ENCODE results near the gene PDLIM3. TPM values are rescaled to one million over a fixed set of nuclear protein-coding genes. Genes with fewer than 3 reads are reported as not detected.
"Not testable (repeated sequence)": the region's sequence is repeated elsewhere in the genome, so short reads cannot be mapped to it uniquely, and the experiment has no call there.

The PDLIM3 gene
- total RNA-seq, 1 experiment from 2014 or later = 0.47 TPM

DNA sequence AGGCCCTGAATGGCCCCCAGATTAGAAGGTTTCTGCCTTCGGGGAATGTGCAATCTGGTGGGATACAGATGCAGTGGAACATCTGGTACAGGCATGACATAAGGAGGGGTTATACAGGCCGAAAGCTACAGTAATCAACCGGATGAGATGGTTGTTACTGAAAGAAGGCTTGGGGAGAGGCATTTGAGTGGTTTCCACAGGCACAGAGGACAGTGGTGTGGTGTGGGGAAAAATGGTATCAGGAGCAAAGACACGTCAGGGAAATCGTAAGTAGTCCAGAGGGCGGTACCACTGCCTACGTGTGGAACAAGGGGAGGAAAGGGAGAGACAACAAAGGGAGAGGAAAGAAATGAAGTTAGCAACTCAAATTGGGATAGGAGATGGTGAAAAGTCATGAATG is 3.0 kb downstream of the PDLIM3 start:
- DNase-seq = no peak
- H4K20me1 ChIP-seq (ENCODE audit: low read length) = no peaks in the 10 kb centered on the region
- peaks cover 68% of the 10 kb centered on the region for H3K27me3 ChIP-seq (ENCODE audit: low read length)
- no peaks in the 10 kb centered on the region for H3K79me2 ChIP-seq (ENCODE audit: low read length)
- H3K9ac ChIP-seq (ENCODE audit: low read length) = no peak overlapping the region
- H3K27ac ChIP-seq (ENCODE audit: low read length) = no peak overlapping the region
- no peak overlapping the region for H3K4me3 ChIP-seq (ENCODE audit: low read length)
- H3K4me1 ChIP-seq (ENCODE audit: insufficient read depth, low read length) = no peaks in the 10 kb centered on the region
- no peak for TF ChIP-seq EZH2 (IDR thresholded peaks at IDR 0.05; ENCODE audit: low read length, unreplicated experiment)
- H3F3A ChIP-seq (ENCODE audit: low read length, unreplicated experiment) = no peaks in the 10 kb centered on the region
- no TSS peak for BruUV-seq (replicated peaks)
- H3K9me2 ChIP-seq (replicated peaks; ENCODE audit: low read length) = no peaks in the 10 kb centered on the region
- H3K4me2 ChIP-seq (ENCODE audit: low read length) = no peak overlapping the region
- intact Hi-C loops (cut with micrococcal nuclease) = no loop called here
- no peak overlapping the region for H2AFZ ChIP-seq (ENCODE audit: low read length)
- ChIA-PET CTCF (no interaction called here), POLR2A (ENCODE audit: unreplicated experiment) (no interaction called here)
- ATAC-seq = no peak
- no peaks in the 10 kb centered on the region for H3K36me3 ChIP-seq (ENCODE audit: low read depth, low read length)
- H3K9me3 ChIP-seq (ENCODE audit: low read length) = no peaks in the 10 kb centered on the region

DNA sequence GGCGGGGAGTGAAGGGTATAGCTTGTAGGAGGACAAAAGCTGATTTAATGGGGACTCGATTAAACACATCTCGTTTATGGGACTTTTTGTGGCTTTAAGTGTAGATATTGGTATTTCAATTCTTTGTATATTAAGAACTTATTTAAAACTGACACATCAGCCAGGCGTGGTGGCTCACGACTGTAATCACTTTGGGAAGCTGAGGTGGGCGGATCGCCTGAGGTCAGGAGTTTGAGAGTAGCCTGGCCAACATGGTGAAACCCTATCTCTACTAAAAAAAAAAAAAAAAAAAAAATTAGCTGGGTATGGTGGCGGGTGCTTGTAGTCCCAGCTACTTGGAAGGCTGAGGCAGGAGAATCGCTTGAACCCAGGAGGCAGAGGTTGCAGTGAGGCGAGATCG is 3.7 kb downstream of the PDLIM3 start:
- BruUV-seq (replicated peaks); H3K9ac ChIP-seq (ENCODE audit: low read length); H3K79me2 ChIP-seq (ENCODE audit: low read length); DNase-seq; H3K9me3 ChIP-seq (ENCODE audit: low read length); H4K20me1 ChIP-seq (ENCODE audit: low read length); H3K27ac ChIP-seq (ENCODE audit: low read length); H2AFZ ChIP-seq (ENCODE audit: low read length); H3K4me2 ChIP-seq (ENCODE audit: low read length); H3K9me2 ChIP-seq (replicated peaks; ENCODE audit: low read length); ATAC-seq; CTCF ChIA-PET; H3F3A ChIP-seq (ENCODE audit: low read length, unreplicated experiment); H3K4me1 ChIP-seq (ENCODE audit: insufficient read depth, low read length); H3K36me3 ChIP-seq (ENCODE audit: low read depth, low read length); intact Hi-C loops (cut with micrococcal nuclease); POLR2A ChIA-PET (ENCODE audit: unreplicated experiment); H3K4me3 ChIP-seq (ENCODE audit: low read length): not testable (repeated sequence)
- peaks cover 74% of the 10 kb centered on the region for H3K27me3 ChIP-seq (ENCODE audit: low read length)

DNA sequence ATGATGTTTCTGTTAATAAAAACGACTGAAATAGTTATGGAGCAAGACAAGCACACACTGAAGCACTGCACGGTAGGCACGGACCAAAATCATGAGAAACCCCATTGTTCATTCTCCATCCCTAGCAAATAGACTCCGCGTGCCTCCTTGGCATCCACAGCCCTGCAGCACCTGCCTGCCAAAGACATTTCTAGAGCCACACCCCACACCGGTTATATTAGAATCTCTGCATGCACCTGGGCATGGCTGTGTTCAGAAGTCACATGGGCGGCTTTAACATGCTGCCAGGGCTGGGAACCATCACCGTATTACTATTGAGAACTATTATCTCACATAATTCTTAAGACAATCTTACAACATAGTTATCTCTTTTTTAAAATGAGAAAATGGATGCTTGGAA is 5.9 kb downstream of the PDLIM3 start:
- POLR2A ChIA-PET (ENCODE audit: unreplicated experiment) = no interaction called here
- no TSS peak for BruUV-seq (replicated peaks)
- Histone ChIP-seq H4K20me1 (ENCODE audit: low read length) (no peaks in the 10 kb centered on the region), H3K27ac (ENCODE audit: low read length) (no peak overlapping the region), H3K4me1 (ENCODE audit: insufficient read depth, low read length) (no peaks in the 10 kb centered on the region), H3K9me3 (ENCODE audit: low read length) (no peaks in the 10 kb centered on the region), H2AFZ (ENCODE audit: low read length) (no peak overlapping the region), H3K79me2 (ENCODE audit: low read length) (no peaks in the 10 kb centered on the region), H3K36me3 (ENCODE audit: low read depth, low read length) (no peaks in the 10 kb centered on the region), H3K4me2 (ENCODE audit: low read length) (no peak overlapping the region), H3K4me3 (ENCODE audit: low read length) (no peak overlapping the region), H3F3A (ENCODE audit: low read length, unreplicated experiment) (no peaks in the 10 kb centered on the region), H3K27me3 (ENCODE audit: low read length) (peaks cover 59% of the 10 kb centered on the region), H3K9ac (ENCODE audit: low read length) (no peak overlapping the region), H3K9me2 (replicated peaks; ENCODE audit: low read length) (no peaks in the 10 kb centered on the region)
- no peak for ATAC-seq
- DNase-seq = no peak
- CTCF ChIA-PET = no interaction called here
- intact Hi-C loops (cut with micrococcal nuclease) = no loop called here
- TF ChIP-seq, protein P1, sequence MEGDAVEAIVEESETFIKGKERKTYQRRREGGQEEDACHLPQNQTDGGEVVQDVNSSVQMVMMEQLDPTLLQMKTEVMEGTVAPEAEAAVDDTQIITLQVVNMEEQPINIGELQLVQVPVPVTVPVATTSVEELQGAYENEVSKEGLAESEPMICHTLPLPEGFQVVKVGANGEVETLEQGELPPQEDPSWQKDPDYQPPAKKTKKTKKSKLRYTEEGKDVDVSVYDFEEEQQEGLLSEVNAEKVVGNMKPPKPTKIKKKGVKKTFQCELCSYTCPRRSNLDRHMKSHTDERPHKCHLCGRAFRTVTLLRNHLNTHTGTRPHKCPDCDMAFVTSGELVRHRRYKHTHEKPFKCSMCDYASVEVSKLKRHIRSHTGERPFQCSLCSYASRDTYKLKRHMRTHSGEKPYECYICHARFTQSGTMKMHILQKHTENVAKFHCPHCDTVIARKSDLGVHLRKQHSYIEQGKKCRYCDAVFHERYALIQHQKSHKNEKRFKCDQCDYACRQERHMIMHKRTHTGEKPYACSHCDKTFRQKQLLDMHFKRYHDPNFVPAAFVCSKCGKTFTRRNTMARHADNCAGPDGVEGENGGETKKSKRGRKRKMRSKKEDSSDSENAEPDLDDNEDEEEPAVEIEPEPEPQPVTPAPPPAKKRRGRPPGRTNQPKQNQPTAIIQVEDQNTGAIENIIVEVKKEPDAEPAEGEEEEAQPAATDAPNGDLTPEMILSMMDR (conservative IDR thresholded peaks at IDR 0.05; ENCODE audit: low read depth, low read length) = no peak
- TF ChIP-seq EZH2 (IDR thresholded peaks at IDR 0.05; ENCODE audit: low read length, unreplicated experiment) (no peak), EZH2phosphoT487 (IDR thresholded peaks at IDR 0.05; ENCODE audit: borderline replicate concordance, low read length) (no peak)

All from PC-3 (cell line).